GM06990 (cell line): ENCODE results near the gene CHTOP.
"Not testable (repeated sequence)": the region's sequence is repeated elsewhere in the genome, so short reads cannot be mapped to it uniquely, and the experiment has no call there.

Experiments used
- DNase-seq: peaks from one replicate; pipeline ENCODE4 v3.0.0-alpha.2; 2011; ENCODE audit not compliant: insufficient read length; ENCODE audit errors: extremely low read depth
- H3K27me3 ChIP-seq: replicated peaks from 2 replicates; pipeline ENCODE4 v1.6.0; 2011; ENCODE audit warnings: low read length; ENCODE audit not compliant: control insufficient read depth, insufficient read depth
- H3K36me3 ChIP-seq: 2 replicates; pipeline ENCODE4 v1.5.1; 2011; ENCODE audit warnings: low read length; ENCODE audit not compliant: control insufficient read depth, insufficient read depth
- H3K4me3 ChIP-seq: replicated peaks from 2 replicates; pipeline ENCODE4 v1.5.1; 2011; ENCODE audit warnings: low read depth, mild to moderate bottlenecking, control low read depth, low read length
- TF ChIP-seq, protein P1 (sequence below): IDR thresholded peaks from 2 replicates; pipeline ENCODE4 v1.5.1; 2011; ENCODE audit warnings: low read length, control low read depth, mild to moderate bottlenecking, inconsistent platforms; ENCODE audit not compliant: insufficient read depth, poor library complexity, severe bottlenecking

CHTOP gene, protein sequence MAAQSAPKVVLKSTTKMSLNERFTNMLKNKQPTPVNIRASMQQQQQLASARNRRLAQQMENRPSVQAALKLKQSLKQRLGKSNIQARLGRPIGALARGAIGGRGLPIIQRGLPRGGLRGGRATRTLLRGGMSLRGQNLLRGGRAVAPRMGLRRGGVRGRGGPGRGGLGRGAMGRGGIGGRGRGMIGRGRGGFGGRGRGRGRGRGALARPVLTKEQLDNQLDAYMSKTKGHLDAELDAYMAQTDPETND

DNA sequence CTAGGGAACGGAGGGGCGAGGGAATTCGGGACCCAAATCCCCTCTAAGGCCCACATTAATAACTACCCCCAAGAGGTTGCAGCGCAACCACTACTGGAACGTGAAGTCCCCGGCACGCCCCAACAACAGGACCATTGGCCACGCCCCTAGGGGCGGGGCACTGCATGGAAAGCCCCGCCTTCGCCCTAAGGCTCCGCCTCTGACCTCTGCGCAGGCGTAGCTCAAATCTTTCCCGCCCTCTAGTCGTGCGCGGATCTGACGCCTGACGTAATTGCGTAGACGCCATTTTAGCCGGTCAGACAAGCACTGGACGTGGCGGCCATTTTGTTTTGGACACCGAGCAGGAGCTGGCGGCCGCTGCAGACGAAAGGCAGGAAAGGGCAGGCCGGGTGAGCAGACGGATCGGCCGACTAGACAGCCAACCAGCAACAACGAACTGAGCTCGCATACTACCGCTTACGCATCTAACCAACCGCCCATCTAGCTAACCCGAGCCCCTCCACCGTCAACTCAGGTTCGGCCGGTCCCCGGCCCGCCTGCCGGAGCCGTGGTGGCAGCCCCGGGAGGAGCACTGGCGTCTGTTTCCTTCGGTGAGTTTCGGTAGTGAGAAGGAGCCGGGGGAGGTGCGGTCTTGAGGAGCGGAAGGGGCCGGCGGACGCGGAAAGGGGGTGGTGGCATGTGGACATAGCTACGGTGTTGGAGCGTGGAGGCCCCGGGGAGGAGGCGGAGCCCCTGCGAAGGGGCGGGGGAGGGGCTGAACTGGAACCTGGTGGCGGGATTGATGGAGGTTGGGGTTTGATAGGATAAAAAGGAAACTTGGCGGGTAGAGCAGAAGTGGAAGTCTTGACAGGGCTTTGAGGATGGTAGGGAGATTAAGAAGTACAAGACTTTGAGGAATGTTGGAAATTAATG, at the start of gene CHTOP:
CHTOP (plus strand) TSS at position 313 of the 912 bp plus-strand sequence. CDS start 2,523 bp downstream, outside the sequence.
- H3K27me3 ChIP-seq: no peaks in the 10 kb centered on the region
- peak; percentile 99 for DNase-seq
- peak within 1 kb of the TSS; percentile 99 for H3K4me3 ChIP-seq
- H3K36me3 ChIP-seq: peaks cover 12% of the 10 kb centered on the region
- TF ChIP-seq, protein P1, sequence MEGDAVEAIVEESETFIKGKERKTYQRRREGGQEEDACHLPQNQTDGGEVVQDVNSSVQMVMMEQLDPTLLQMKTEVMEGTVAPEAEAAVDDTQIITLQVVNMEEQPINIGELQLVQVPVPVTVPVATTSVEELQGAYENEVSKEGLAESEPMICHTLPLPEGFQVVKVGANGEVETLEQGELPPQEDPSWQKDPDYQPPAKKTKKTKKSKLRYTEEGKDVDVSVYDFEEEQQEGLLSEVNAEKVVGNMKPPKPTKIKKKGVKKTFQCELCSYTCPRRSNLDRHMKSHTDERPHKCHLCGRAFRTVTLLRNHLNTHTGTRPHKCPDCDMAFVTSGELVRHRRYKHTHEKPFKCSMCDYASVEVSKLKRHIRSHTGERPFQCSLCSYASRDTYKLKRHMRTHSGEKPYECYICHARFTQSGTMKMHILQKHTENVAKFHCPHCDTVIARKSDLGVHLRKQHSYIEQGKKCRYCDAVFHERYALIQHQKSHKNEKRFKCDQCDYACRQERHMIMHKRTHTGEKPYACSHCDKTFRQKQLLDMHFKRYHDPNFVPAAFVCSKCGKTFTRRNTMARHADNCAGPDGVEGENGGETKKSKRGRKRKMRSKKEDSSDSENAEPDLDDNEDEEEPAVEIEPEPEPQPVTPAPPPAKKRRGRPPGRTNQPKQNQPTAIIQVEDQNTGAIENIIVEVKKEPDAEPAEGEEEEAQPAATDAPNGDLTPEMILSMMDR: no peak

DNA sequence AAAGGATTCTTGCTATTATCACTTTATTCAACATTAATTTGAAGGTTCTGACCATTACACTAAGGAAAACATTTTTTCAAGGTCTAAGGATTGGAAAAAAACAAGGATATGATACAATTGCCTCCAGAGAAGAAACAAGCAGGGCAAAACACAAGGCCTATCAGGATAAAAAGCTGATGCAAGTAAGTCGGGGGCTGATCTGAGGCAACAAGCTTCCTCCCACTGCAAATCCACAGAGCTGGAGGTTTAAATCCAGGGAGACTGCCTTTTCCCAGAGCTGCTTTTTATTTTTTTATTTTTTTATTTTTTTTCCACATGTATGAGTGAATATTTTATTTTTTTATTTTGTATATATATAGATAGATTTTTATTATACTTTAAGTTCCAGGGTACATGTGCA, 48.9 kb upstream of the CHTOP start:
- Histone ChIP-seq H3K27me3 (no peaks in the 10 kb centered on the region), H3K4me3 (no peak overlapping the region), H3K36me3 (no peaks in the 10 kb centered on the region)
- DNase-seq: no peak
- TF ChIP-seq, protein P1: no peak

DNA sequence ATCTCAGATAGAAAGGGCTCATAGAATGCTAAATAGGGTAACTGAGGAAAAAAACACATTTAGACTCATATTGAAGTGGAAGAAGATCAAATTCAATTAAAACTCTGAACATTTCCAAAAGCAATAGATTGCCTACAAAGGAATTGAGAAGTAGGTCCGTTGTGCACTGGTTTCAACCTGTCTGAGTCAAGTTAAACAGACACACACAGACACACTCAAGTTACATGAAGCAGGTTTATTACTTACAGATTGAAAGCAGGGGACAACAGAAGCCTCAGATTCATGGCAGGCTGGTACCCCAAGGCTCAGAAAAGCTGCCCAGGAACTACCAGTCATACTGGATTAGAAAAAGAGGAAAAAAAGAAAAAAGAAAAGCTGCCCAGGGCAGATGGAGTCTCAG, 47.5 kb upstream of the CHTOP start:
- Histone ChIP-seq H3K36me3 (no peaks in the 10 kb centered on the region), H3K4me3 (no peak overlapping the region), H3K27me3 (no peaks in the 10 kb centered on the region)
- TF ChIP-seq, protein P1: no peak
- no peak for DNase-seq

DNA sequence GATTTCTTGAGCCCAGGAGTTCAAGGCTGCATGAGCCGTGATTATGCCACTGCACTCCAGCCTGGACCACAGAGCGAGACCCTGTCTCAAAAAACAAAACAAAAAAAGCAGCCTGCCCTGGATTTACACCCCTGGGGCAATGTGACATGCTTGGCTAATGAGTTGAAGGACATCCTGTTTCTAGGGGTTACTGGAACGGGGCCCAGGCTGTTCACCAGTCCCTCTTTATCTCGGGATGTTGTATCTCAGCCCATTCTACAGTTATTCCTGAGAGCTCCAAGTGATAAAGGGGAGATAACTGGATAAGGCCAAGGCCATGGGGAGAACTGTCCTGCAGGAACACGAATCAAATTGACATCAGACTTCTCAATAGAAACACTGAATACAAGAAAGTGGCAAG, 46.6 kb upstream of the CHTOP start:
- no peak for DNase-seq
- no peaks in the 10 kb centered on the region for H3K36me3 ChIP-seq
- TF ChIP-seq, protein P1: no peak
- H3K4me3 ChIP-seq: no peak overlapping the region
- no peaks in the 10 kb centered on the region for H3K27me3 ChIP-seq

DNA sequence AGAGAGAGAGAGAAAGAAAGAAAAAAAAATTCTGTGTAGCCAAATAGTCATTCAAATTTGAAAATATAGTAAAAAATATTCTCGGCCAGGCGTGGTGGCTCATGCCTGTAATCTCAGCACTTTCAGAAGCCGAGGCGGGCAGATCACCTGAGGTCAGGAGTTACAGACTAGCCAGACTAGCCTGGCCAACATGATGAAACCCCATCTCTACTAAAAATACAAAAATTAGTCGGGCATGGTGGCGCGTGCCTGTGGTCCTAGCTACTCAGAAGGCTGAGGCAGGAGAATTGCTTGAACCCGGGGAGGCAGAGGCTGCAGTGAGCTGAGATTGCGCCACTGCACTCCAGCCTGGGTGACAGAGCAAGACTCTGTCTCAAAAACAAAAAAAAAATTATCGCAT, 45.8 kb upstream of the CHTOP start:
- not testable (repeated sequence) for H3K4me3 ChIP-seq, DNase-seq, H3K36me3 ChIP-seq, H3K27me3 ChIP-seq

DNA sequence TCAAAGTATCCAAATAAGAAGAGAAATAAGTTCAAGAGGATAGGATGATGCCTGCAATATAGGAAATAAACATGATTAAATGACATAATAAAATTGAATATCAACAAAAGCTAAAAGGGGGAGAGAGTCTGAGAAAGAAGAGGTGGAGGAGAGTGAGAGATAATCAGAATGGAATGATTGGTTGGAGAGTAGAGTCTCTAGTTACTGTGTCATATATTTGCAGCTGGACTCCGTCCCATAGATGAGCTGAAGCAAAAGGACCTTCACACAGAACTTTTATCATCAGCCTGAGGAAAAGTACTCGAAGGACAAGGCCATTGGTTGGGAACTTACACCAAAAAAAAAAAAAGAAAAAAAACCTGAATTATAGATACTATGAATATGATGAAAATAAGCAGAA, 45.4 kb upstream of the CHTOP start:
- DNase-seq: no peak
- no peaks in the 10 kb centered on the region for H3K27me3 ChIP-seq
- H3K36me3 ChIP-seq: no peaks in the 10 kb centered on the region
- TF ChIP-seq, protein P1: no peak
- no peak overlapping the region for H3K4me3 ChIP-seq
